Tibial artery (tissue), 4 donors: ENCODE measurements around the gene GRAMD1B.

Source experiments
- DNase-seq, 2 donors: peaks; one replicate each; pipeline ENCODE4 v3.0.0-alpha.2; 2019
- H3K27ac ChIP-seq, 2 donors: fragments of 200-600 bp; sonication (generic) in 1 of 2; 1 replicate in 1 of 2; 2 replicates in 1 of 2; pipeline ENCODE4 v1.5.1; 2018 to 2019; ENCODE audit warnings: mild to moderate bottlenecking in 1 of 2
- H3K27me3 ChIP-seq, 2 donors: fragments of 200-600 bp; sonication (generic) in 1 of 2; one replicate each; pipeline versions ENCODE4 v1.5.1 to v1.6.0; 2016 to 2019
- H3K36me3 ChIP-seq, 3 donors: fragments of 200-600 bp; sonication (generic) in 2 of 3; one replicate each; pipeline ENCODE4 v1.5.1; 2016 to 2019; ENCODE audit warnings: mild to moderate bottlenecking in 2 of 3
- H3K4me1 ChIP-seq, 4 donors: fragments of 200-600 bp; sonication (generic) in 2 of 4; 1 replicate in 3 of 4; 2 replicates in 1 of 4; pipeline ENCODE4 v1.5.1; 2016 to 2019
- H3K4me3 ChIP-seq, 2 donors: fragments of 200-600 bp; sonication (generic) in 1 of 2; 1 replicate in 1 of 2; 2 replicates in 1 of 2; pipeline ENCODE4 v1.5.1; 2018 to 2019; ENCODE audit warnings: mild to moderate bottlenecking in 2 of 2
- H3K9me3 ChIP-seq, 3 donors: fragments of 200-600 bp; sonication (generic) in 1 of 3; one replicate each; pipeline ENCODE4 v1.5.1; 2016 to 2019
- intact Hi-C: fragments of 100-400 bp; cut with DNase I; formaldehyde crosslinking; loops from one replicate; pipeline ENCODE4 v1.15.0; 2023; ENCODE audit warnings: low total_unique reads
- TF ChIP-seq, protein P1 (sequence below), 2 experiments: fragments of 200-600 bp in 1 of 2; fragments of 450-650 bp in 1 of 2; IDR thresholded peaks; one replicate each; pipeline ENCODE4 v1.5.1; 2017 to 2019; ENCODE audit warnings: antibody characterized with exemption in 2 of 2, mild to moderate bottlenecking in 1 of 2, moderate library complexity in 1 of 2

GRAMD1B gene

DNA sequence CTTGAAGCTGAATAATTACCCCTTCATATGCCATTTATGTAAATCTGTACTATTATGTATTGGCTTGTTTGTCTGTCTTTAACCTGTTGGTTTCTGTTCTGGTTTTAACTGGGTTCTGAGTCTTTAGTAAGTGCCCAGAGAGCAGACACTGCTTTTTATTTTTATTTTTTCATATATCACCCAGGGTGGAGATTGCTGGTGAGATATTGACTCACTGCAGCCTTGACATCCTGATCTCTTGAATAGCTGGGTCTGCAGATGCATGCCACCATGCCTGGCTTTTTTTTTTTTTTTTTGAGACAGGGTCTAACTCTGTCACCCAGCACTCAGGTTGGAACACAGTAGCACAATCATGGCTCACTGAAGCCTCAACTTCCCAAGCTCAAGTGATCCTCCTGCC lies 19.4 kb downstream of the GRAMD1B start:
- Histone ChIP-seq H3K27ac (no peak overlapping the region), H3K9me3 (no peaks in the 10 kb centered on the region), H3K4me3 (no peak overlapping the region), H3K27me3 (no peaks in the 10 kb centered on the region), H3K4me1 (no peaks in the 10 kb centered on the region), H3K36me3 (no peaks in the 10 kb centered on the region)
- TF ChIP-seq, protein P1, sequence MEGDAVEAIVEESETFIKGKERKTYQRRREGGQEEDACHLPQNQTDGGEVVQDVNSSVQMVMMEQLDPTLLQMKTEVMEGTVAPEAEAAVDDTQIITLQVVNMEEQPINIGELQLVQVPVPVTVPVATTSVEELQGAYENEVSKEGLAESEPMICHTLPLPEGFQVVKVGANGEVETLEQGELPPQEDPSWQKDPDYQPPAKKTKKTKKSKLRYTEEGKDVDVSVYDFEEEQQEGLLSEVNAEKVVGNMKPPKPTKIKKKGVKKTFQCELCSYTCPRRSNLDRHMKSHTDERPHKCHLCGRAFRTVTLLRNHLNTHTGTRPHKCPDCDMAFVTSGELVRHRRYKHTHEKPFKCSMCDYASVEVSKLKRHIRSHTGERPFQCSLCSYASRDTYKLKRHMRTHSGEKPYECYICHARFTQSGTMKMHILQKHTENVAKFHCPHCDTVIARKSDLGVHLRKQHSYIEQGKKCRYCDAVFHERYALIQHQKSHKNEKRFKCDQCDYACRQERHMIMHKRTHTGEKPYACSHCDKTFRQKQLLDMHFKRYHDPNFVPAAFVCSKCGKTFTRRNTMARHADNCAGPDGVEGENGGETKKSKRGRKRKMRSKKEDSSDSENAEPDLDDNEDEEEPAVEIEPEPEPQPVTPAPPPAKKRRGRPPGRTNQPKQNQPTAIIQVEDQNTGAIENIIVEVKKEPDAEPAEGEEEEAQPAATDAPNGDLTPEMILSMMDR (IDR thresholded peaks at IDR 0.05), result no peak
- no peak for DNase-seq
- intact Hi-C loops, result no loop called here

DNA sequence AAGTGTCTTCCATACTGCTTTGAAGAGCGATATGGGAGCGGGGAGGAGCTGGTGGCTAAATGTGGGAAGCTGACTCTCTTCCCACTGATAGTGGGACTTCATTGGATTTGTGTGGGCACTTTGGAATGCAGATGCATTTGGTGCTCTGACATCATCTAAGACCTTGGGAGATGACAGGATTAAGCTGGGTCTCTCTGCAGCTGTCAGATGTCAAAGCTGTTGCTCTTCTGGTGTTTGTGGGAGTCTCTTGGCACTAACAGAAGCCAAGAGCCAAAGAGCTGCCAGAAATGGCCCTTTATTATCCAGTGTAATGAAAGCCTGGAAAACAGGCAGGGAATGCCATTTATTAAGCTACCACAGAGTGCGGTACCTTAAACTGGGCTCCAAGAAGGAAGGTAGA lies 20.6 kb downstream of the GRAMD1B start:
- Histone ChIP-seq H3K27me3 (no peaks in the 10 kb centered on the region), H3K4me1 (no peaks in the 10 kb centered on the region), H3K36me3 (no peaks in the 10 kb centered on the region), H3K27ac (no peak overlapping the region), H3K9me3 (no peaks in the 10 kb centered on the region), H3K4me3 (no peak overlapping the region)
- TF ChIP-seq, protein P1 (IDR thresholded peaks at IDR 0.05), result no peak
- intact Hi-C loops, result no loop called here
- no peak for DNase-seq

DNA sequence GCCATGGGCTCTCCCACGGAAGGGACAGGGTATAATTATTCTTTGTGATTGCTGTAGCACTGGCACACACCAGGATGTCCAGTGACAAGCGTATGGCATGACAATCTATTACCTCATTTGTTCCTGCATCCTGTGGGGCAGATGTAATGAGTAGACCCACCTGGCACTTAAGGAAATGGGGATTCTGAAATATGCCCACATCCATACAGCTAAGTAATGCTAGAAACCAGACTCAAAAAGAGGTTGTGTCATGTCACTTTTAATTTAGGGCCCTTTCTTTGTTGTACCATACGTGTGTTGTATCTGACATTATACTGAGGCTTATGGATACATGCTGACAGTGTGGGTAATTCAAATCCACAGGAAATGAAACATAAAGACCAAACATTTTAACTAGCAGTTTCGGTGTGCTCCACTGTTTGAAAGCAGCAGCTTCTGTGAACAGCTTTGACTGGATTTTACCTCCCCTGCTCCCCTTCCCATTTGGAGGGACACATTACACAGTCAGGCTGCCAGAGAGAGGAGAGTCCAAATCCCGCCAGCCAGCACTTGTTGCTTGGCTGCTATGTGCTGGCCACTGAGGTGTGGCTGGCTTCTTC lies 21.2 kb downstream of the GRAMD1B start:
- Histone ChIP-seq H3K27ac (no peak overlapping the region), H3K36me3 (no peaks in the 10 kb centered on the region), H3K4me1 (no peaks in the 10 kb centered on the region), H3K27me3 (no peaks in the 10 kb centered on the region), H3K4me3 (no peak overlapping the region), H3K9me3 (no peaks in the 10 kb centered on the region)
- intact Hi-C loops, result no loop called here
- TF ChIP-seq, protein P1 (IDR thresholded peaks at IDR 0.05), result no peak
- no peak for DNase-seq

DNA sequence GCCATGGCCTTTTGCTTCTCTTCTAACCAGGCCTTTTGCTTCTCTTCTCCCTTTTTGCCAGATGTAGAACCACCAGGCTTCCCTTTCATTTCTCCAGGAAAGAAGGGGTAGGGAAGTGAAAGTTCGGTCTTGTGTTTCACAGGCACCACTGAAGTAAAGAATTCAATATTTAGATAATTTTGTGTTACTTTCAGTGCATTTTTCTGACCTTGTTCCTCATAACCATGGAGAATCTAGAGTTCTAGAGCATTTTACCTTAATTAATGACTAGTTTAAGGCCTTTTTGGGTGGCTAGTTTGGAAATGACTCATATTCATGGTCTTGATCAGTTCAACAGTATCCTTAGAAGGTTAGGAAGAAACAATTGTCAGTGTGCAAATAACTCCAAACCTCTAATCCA lies 22.7 kb downstream of the GRAMD1B start:
- H3K27ac ChIP-seq, result no peak overlapping the region
- TF ChIP-seq, protein P1 (IDR thresholded peaks at IDR 0.05), result no peak

GRCh38 chr11:123454060-123454651 lies 24.1 kb downstream of the GRAMD1B start:
- no peaks in the 10 kb centered on the region for H3K4me1 ChIP-seq
- no peaks in the 10 kb centered on the region for H3K9me3 ChIP-seq
- H3K4me3 ChIP-seq, result no peak overlapping the region
- TF ChIP-seq, protein P1 (IDR thresholded peaks at IDR 0.05), result no peak
- intact Hi-C loops, result no loop called here
- no peaks in the 10 kb centered on the region for H3K36me3 ChIP-seq
- DNase-seq, result no peak
- H3K27ac ChIP-seq, result no peak overlapping the region
- H3K27me3 ChIP-seq, result no peaks in the 10 kb centered on the region

More for the DNA sequence above, 22.7 kb downstream of the GRAMD1B start:
- Histone ChIP-seq H3K4me1 (no peaks in the 10 kb centered on the region), H3K4me3 (no peak overlapping the region), H3K36me3 (no peaks in the 10 kb centered on the region), H3K27me3 (no peaks in the 10 kb centered on the region), H3K9me3 (no peaks in the 10 kb centered on the region)
- intact Hi-C loops, result no loop called here
- no peak for DNase-seq
